Karpas-422 (cell line): ENCODE measurements around the gene FCGR2B. TPM values are rescaled to one million over a fixed set of nuclear protein-coding genes. Genes with fewer than 3 reads are reported as not detected.
"Not testable (repeated sequence)": the region's sequence is repeated elsewhere in the genome, so short reads cannot be mapped to it uniquely, and the experiment has no call there.

Experiments used
- DNase-seq: peaks from one replicate; pipeline ENCODE4 v3.0.0-alpha.2; 2015
- H2AFZ ChIP-seq: fragments of 200-600 bp; sonication (generic); 2 replicates; pipeline ENCODE4 v1.6.1; 2014; ENCODE audit warnings: antibody characterized with exemption, low read length, mixed read lengths
- H3K27ac ChIP-seq: fragments of 200-600 bp; sonication (generic); 2 replicates; pipeline ENCODE4 v1.5.1; 2014; ENCODE audit warnings: mild to moderate bottlenecking, low read length, moderate library complexity
- H3K27me3 ChIP-seq: fragments of 200-600 bp; sonication (generic); 2 replicates; pipeline ENCODE4 v1.6.1; 2014; ENCODE audit warnings: low read length, mixed read lengths
- H3K36me3 ChIP-seq: fragments of 200-600 bp; sonication (generic); 2 replicates; pipeline ENCODE4 v1.6.1; 2014; ENCODE audit warnings: low read length, mixed read lengths; ENCODE audit not compliant: insufficient read depth
- H3K4me1 ChIP-seq: fragments of 200-600 bp; sonication (generic); 2 replicates; pipeline ENCODE4 v1.6.1; 2014; ENCODE audit warnings: mild to moderate bottlenecking, low read length, mixed read lengths
- H3K4me2 ChIP-seq: fragments of 200-600 bp; sonication (generic); 2 replicates; pipeline ENCODE4 v1.6.1; 2014; ENCODE audit warnings: low read length, low read depth, mild to moderate bottlenecking; ENCODE audit not compliant: poor library complexity, severe bottlenecking
- H3K4me3 ChIP-seq: fragments of 200-600 bp; sonication (generic); 2 replicates; pipeline ENCODE4 v1.5.1; 2014; ENCODE audit warnings: mild to moderate bottlenecking, antibody characterized with exemption, low read length, mixed read lengths
- H3K79me2 ChIP-seq: fragments of 200-600 bp; sonication (generic); 2 replicates; pipeline ENCODE4 v1.6.1; 2014; ENCODE audit warnings: mild to moderate bottlenecking, low read length, mixed read lengths
- H3K9ac ChIP-seq: fragments of 200-600 bp; sonication (generic); 2 replicates; pipeline ENCODE4 v1.6.0; 2014; ENCODE audit warnings: low read length
- H3K9me2 ChIP-seq: fragments of 200-600 bp; sonication (generic), shearing (Covaris generic); replicated peaks from 2 replicates; pipeline ENCODE4 v1.6.0; 2014; ENCODE audit warnings: mild to moderate bottlenecking, low read length, moderate library complexity; ENCODE audit not compliant: insufficient read depth
- H3K9me3 ChIP-seq: fragments of 300-700, 200-600 bp; sonication (generic); 2 replicates; pipeline ENCODE4 v1.6.1; 2014; ENCODE audit warnings: low read length, mixed read lengths
- H4K20me1 ChIP-seq: fragments of 200-600 bp; sonication (generic); 2 replicates; pipeline ENCODE4 v1.6.1; 2014; ENCODE audit warnings: mild to moderate bottlenecking, antibody characterized with exemption, low read length, low read depth; ENCODE audit not compliant: insufficient read depth
- total RNA-seq: library from RNA; depleted of rRNA; stranded (reverse); fragments of >200 nt; shearing (Covaris generic); gene quantifications from 2 replicates; pipeline ENCODE4 v1.2.3, GENCODE V29; 2014; ENCODE audit warnings: low replicate concordance; rRNA removed

FCGR2B gene
- total RNA-seq = 523 and 581 TPM in 2 replicates

DNA sequence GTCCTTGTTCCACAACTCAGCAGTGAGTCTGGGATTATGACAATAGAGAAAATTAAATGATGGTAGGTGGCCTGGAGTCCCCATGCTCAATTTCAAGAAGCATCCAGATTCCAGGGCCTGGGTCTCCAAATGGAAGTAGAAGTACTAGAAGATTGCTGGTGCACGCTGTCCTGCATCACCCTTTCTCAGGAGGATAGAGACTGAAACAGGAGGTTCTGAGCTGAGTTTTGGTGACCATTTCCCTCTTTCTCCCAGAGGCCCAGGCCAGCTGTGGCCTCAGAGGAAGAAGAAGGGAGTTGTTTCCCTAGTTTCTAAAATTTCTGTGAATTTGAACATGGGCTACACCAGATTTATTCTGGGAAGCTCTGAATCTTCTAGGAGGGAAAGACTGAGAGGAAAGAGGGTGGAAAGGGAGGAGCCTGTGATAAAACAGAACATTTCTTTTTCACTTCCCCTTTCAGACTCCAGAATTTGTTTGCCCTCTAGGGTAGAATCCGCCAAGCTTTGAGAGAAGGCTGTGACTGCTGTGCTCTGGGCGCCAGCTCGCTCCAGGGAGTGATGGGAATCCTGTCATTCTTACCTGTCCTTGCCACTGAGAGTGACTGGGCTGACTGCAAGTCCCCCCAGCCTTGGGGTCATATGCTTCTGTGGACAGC is at the start of gene FCGR2B:
TSS of gene FCGR2B (plus strand) at position 460 of the 656 bp plus-strand sequence. CDS start at position 559, 99 bp downstream.
- not testable (repeated sequence) for H3K27me3 ChIP-seq, DNase-seq, H4K20me1 ChIP-seq, H2AFZ ChIP-seq, H3K9me2 ChIP-seq, H3K9me3 ChIP-seq, H3K4me1 ChIP-seq, H3K79me2 ChIP-seq, H3K36me3 ChIP-seq
- Histone ChIP-seq H3K4me2 (peak within 1 kb of the TSS; percentile 62), H3K27ac (peak within 1 kb of the TSS; percentile 80), H3K4me3 (peak within 1 kb of the TSS; percentile 65), H3K9ac (peak within 1 kb of the TSS; percentile 68)

DNA sequence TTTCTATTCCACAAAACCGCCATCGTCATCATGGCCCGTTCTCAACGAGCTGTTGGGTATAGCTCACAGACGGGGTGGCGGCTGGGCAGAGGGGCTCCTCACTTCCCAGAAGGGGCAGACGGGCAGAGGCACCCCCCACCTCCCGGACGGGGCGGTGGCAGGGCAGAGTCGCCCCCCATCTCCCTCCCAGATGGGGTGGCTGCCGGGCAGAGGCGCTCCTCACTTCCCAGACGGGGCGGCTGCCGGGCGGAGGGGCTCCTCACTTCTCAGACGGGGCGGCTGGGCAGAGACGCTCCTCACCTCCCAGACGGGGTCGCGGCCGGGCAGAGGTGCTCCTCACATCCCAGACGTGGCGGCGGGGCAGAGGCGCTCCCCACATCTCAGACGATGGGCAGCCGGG is 46.5 kb upstream of the FCGR2B start:
- not testable (repeated sequence) for H3K36me3 ChIP-seq, H3K9me3 ChIP-seq, H3K27me3 ChIP-seq, H3K9ac ChIP-seq, H3K4me1 ChIP-seq, H3K27ac ChIP-seq, DNase-seq, H2AFZ ChIP-seq, H4K20me1 ChIP-seq, H3K4me3 ChIP-seq, H3K9me2 ChIP-seq, H3K79me2 ChIP-seq, H3K4me2 ChIP-seq

DNA sequence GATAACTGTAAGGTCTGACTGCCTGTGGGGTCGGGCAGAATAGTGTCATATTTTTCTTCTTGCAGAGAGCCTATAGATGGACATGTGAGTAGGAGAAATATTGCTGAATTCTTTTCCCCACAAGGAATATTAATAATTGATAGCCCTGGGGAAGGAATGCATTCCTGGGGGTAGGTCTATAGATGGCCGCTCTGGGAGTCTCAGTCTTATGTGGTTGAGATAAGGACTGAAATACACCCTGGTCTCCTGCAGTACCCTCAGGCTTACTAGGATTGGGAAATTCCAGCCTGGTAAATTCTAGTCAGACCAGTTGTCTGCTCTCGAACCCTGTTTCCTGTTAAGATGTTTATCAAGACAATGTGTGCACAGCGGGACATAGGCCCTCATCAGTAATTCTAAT is 44.4 kb upstream of the FCGR2B start:
- H3K79me2 ChIP-seq, H3K9me2 ChIP-seq, H3K4me1 ChIP-seq, H3K9me3 ChIP-seq, H4K20me1 ChIP-seq, H3K4me2 ChIP-seq, DNase-seq, H3K27me3 ChIP-seq, H2AFZ ChIP-seq, H3K4me3 ChIP-seq, H3K9ac ChIP-seq, H3K27ac ChIP-seq, H3K36me3 ChIP-seq: not testable (repeated sequence)

DNA sequence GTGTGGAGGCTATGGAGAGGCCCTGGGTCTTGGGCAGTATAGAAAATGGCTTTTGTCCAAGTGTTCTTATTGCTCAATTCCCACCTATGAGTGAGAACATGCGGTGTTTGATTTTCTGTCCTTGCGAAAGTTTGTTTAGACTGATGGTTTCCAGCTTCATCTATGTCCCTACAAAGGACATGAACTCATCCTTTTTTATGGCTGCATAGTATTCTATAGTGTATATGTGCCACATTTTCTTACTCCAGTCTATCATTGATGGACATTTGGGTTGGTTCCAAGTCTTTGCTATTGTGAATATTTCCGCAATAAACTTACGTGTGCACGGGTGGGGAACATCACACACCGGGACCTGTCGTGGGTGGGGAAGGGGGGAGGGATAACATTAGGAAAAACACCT is 42.5 kb upstream of the FCGR2B start:
- H3K4me3 ChIP-seq, H3K27me3 ChIP-seq, H3K4me1 ChIP-seq, H3K9me3 ChIP-seq, H3K9ac ChIP-seq, H3K79me2 ChIP-seq, DNase-seq, H2AFZ ChIP-seq, H3K9me2 ChIP-seq, H3K4me2 ChIP-seq, H3K27ac ChIP-seq, H4K20me1 ChIP-seq, H3K36me3 ChIP-seq: not testable (repeated sequence)

DNA sequence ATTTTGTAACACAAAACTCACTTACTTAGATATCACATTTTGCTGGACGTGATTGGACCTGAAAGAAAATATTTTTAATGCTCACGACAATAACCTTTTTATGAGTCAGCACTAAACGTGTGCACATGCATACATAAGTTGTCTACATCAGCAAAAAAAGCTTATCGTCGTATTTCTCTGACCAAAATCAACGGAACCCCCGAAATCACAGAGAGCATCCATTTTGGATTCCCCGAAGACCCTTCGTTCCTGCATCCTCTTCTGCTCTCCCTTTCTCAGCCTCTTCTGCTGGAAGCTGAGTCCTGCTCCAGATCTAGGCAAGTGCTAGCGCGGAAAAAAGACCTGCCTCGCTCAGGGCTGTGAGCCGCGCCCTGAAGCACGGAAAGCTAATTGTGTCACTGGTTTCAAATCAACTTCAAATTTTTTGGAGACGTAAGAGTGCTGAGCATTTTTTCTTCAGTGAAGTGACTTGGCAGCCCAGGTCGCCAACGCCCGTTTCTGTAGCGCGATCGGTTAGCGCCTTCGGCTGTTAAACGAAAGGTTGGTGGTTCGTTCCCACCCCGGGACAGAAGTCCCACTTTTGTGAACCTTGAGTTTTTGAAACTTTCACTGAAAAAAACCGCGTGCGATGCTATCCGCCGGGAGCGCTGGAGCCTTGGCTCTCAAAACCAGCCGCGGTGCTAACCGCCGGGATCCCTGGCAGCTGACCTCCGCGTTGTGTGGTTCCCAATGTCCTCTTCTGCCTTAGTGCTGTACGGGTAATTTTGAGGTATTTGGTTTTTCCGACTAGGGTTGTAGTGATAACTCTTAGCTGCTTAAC is 41.6 kb upstream of the FCGR2B start:
- H2AFZ ChIP-seq = not testable (repeated sequence)
- peak overlapping the region; percentile 36 for H3K4me2 ChIP-seq

DNA sequence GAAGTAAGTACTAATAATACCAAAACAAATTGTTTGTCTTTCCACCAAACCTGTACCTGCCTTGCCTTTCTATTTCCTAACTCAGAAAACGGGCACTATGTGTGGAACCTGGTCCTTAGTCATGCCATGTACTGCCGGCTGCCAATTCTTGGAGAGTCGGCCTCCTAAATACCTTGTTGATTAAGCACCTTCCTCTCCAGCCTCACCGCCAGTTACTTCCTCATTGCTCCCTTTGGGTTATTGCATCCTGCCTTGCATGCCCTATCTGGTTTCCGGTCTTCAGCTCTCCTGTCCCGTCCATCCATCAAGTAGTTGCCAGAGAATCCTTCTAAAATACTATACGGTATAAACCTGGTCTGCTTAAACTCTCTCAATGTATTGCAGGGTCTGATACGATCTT is 40.9 kb upstream of the FCGR2B start:
- not testable (repeated sequence) for H3K9me2 ChIP-seq, H3K79me2 ChIP-seq, H3K4me1 ChIP-seq, H2AFZ ChIP-seq, H3K27ac ChIP-seq, H4K20me1 ChIP-seq, H3K9me3 ChIP-seq, H3K27me3 ChIP-seq, H3K4me3 ChIP-seq, H3K36me3 ChIP-seq, H3K9ac ChIP-seq
- DNase-seq = peak; percentile 35
- H3K4me2 ChIP-seq = peak overlapping the region; percentile 36

More for the DNA sequence above, 41.6 kb upstream of the FCGR2B start:
- not testable (repeated sequence) for H3K36me3 ChIP-seq, H3K79me2 ChIP-seq, H3K27ac ChIP-seq, H3K9ac ChIP-seq, H3K27me3 ChIP-seq, H3K9me3 ChIP-seq, H3K4me3 ChIP-seq, H3K9me2 ChIP-seq, DNase-seq, H3K4me1 ChIP-seq, H4K20me1 ChIP-seq

DNA sequence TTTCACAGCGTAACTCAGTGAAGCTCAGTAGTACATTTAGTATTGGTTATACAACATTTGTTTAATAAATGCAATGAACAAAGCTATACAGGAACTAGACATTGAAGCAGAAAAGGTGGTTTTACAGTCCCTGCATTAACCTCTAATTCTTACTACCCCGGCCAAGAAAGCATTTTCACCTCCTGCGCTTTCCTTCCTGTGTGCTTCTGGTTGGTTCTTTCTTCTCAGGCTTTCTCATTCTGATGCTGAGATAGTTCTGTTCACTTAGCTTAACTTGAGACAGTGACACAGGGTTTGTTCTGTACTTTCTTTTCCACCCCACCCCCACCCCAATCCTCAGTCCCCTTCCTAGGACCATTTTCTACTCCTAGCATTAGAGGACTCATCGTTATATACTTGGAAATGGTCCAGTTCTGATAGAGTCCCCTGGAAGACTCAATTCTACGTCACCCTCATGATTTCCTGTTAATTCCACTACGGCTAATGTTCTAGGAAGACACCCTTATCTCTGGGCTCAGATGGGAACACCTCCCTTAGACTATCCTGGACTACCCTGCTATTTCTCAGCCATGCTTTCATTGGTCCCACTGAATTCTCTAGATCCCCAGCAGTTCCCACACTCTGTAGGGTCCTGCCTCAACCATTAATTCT is 39.4 kb upstream of the FCGR2B start:
- H3K4me1 ChIP-seq, H3K27ac ChIP-seq: not testable (repeated sequence)

DNA sequence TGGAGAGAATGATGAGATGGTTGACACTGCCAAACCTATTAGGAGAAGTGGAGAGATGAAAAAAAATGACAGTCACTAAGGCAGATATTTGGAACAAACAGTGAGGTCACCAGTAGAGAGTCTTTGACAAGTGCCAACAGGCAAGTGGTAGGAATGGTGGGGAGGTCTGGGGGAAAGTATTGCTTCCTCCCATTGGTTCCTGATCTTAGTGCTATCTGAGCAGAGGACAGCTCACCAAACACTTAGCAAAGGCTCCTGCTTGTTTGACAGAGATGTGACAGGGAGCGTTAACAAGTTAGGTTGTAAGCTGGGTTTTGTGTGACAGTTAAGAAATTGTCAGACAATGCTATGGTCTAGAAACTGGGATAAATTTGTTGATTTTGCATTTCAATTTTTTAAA is 38.3 kb upstream of the FCGR2B start:
- not testable (repeated sequence) for H3K27me3 ChIP-seq, H3K36me3 ChIP-seq, H3K79me2 ChIP-seq, H2AFZ ChIP-seq, H3K9me2 ChIP-seq, DNase-seq, H3K9me3 ChIP-seq, H4K20me1 ChIP-seq, H3K4me2 ChIP-seq, H3K4me1 ChIP-seq, H3K4me3 ChIP-seq, H3K9ac ChIP-seq, H3K27ac ChIP-seq

More for the DNA sequence above, 39.4 kb upstream of the FCGR2B start:
- not testable (repeated sequence) for H3K9me3 ChIP-seq, H3K36me3 ChIP-seq, H3K9ac ChIP-seq, H3K4me2 ChIP-seq, H3K4me3 ChIP-seq, H4K20me1 ChIP-seq, H2AFZ ChIP-seq, DNase-seq, H3K79me2 ChIP-seq, H3K27me3 ChIP-seq, H3K9me2 ChIP-seq
